Smooth muscle cell (in vitro differentiated cells): ENCODE data around the gene HK3. TPM values are rescaled to one million over a fixed set of nuclear protein-coding genes. Genes with fewer than 3 reads are reported as not detected.

ENCODE experiments used
- DNase-seq: peaks from one replicate; lab custom pipeline; 2025; ENCODE audit not compliant: unreplicated experiment; lab: John Stamatoyannopoulos, UW
- H2AFZ ChIP-seq: fragments of 200-600 bp; sonication (generic); 2 replicates; pipeline ENCODE4 v1.6.0; 2016; ENCODE audit warnings: antibody characterized with exemption, low read depth, mild to moderate bottlenecking
- H3F3A ChIP-seq: fragments of 200-600 bp; sonication (generic); 2 replicates; pipeline ENCODE4 v1.6.0; 2017; ENCODE audit warnings: antibody characterized with exemption, low read depth
- H3K27ac ChIP-seq: fragments of 200-600 bp; sonication (generic); 2 replicates; pipeline ENCODE4 v1.5.1; 2016; ENCODE audit warnings: low read depth, mild to moderate bottlenecking
- H3K27me3 ChIP-seq: fragments of 200-600 bp; sonication (generic); 2 replicates; pipeline ENCODE4 v1.6.1; 2016; ENCODE audit warnings: low read depth, mild to moderate bottlenecking
- H3K36me3 ChIP-seq: fragments of 200-600 bp; sonication (generic); 2 replicates; pipeline ENCODE4 v1.5.1; 2016; ENCODE audit warnings: low read depth
- H3K4me1 ChIP-seq: fragments of 200-600 bp; sonication (generic); 2 replicates; pipeline ENCODE4 v1.5.1; 2016; ENCODE audit warnings: low read depth
- H3K4me2 ChIP-seq: fragments of 200-600 bp; sonication (generic); 2 replicates; pipeline ENCODE4 v1.6.0; 2016; ENCODE audit warnings: mild to moderate bottlenecking
- H3K4me3 ChIP-seq: fragments of 200-600 bp; sonication (generic); 2 replicates; pipeline ENCODE4 v1.5.1; 2016; ENCODE audit warnings: mild to moderate bottlenecking
- H3K79me2 ChIP-seq: fragments of 200-600 bp; sonication (generic); 2 replicates; pipeline ENCODE4 v1.6.0; 2016; ENCODE audit warnings: low read depth, mild to moderate bottlenecking
- H3K9ac ChIP-seq: fragments of 200-600 bp; sonication (generic); 2 replicates; pipeline ENCODE4 v1.6.0; 2016; ENCODE audit warnings: low read depth
- H3K9me3 ChIP-seq: fragments of 200-600 bp; sonication (generic); replicated peaks from 2 replicates; pipeline ENCODE4 v1.5.1; 2016; ENCODE audit warnings: low read depth
- H4K20me1 ChIP-seq: fragments of 200-600 bp; sonication (generic); 2 replicates; pipeline ENCODE4 v1.6.0; 2016; ENCODE audit warnings: low read depth
- CTCF ChIP-seq: fragments of 200-600 bp; sonication (generic); IDR thresholded peaks from 2 replicates; pipeline ENCODE4 v1.5.1; 2017; ENCODE audit warnings: borderline replicate concordance, mild to moderate bottlenecking, antibody characterized with exemption; ENCODE audit not compliant: insufficient read depth, poor library complexity, severe bottlenecking
- WGBS: methylation state at CpG from one replicate; pipeline ENCODE4 v1.1.7; 2016; ENCODE audit warnings: low lambda C conversion rate; 5-methylcytosine and 5-hydroxymethylcytosine counted together
- polyA plus RNA-seq: library from polyadenylated mRNA; unstranded; fragments of >200 nt; fragmentation: Nextera tagmentation; extraction: Ambion mirVana; gene quantifications from 2 replicates; pipeline ENCODE4 v1.2.1, GENCODE V29; 2016
- total RNA-seq: library from RNA; depleted of rRNA; stranded (reverse); fragments of >200 nt; gene quantifications from 2 replicates; pipeline ENCODE4 v1.2.3, GENCODE V29; 2014

The HK3 gene
- total and polyA plus RNA-seq, 2 experiments from 2014 or later = not detected

GRCh38 chr5:176862330-176862995, 36.7 kb downstream of the HK3 start:
- H3F3A ChIP-seq = no peaks in the 10 kb centered on the region
- H2AFZ ChIP-seq = no peak overlapping the region
- H3K9ac ChIP-seq = no peak overlapping the region
- no peak overlapping the region for H3K4me2 ChIP-seq
- no peaks in the 10 kb centered on the region for H3K36me3 ChIP-seq
- H3K79me2 ChIP-seq = no peaks in the 10 kb centered on the region
- H4K20me1 ChIP-seq = no peaks in the 10 kb centered on the region
- 89% methylated on average over 24 of the region's 28 CpGs for WGBS
- no peak overlapping the region for H3K27ac ChIP-seq
- peaks cover 47% of the 10 kb centered on the region for H3K27me3 ChIP-seq
- no peak for TF ChIP-seq CTCF
- H3K4me3 ChIP-seq = no peak overlapping the region
- no peaks in the 10 kb centered on the region for H3K9me3 ChIP-seq
- H3K4me1 ChIP-seq = peaks cover 23% of the 10 kb centered on the region
- DNase-seq = no peak

GRCh38 chr5:176861276-176861675, 37.9 kb downstream of the HK3 start:
- Histone ChIP-seq H3K27ac (no peak overlapping the region), H3K79me2 (no peaks in the 10 kb centered on the region), H3K9me3 (no peaks in the 10 kb centered on the region), H4K20me1 (no peaks in the 10 kb centered on the region), H3K9ac (no peak overlapping the region), H3K36me3 (no peaks in the 10 kb centered on the region), H3K27me3 (peaks cover 38% of the 10 kb centered on the region), H3K4me3 (no peak overlapping the region), H2AFZ (no peak overlapping the region), H3K4me1 (peaks cover 16% of the 10 kb centered on the region), H3F3A (no peaks in the 10 kb centered on the region), H3K4me2 (no peak overlapping the region)
- 84% methylated on average over 11 of the region's 11 CpGs for WGBS
- no peak for DNase-seq
- no peak for TF ChIP-seq CTCF

GRCh38 chr5:176860381-176860780, 38.8 kb downstream of the HK3 start:
- Histone ChIP-seq H3K79me2 (no peaks in the 10 kb centered on the region), H3K4me1 (peaks cover 9% of the 10 kb centered on the region), H3K36me3 (no peaks in the 10 kb centered on the region), H3F3A (no peaks in the 10 kb centered on the region), H2AFZ (no peak overlapping the region), H3K9ac (no peak overlapping the region), H3K4me2 (no peak overlapping the region), H4K20me1 (no peaks in the 10 kb centered on the region), H3K4me3 (no peak overlapping the region), H3K9me3 (no peaks in the 10 kb centered on the region), H3K27me3 (peaks cover 30% of the 10 kb centered on the region), H3K27ac (no peak overlapping the region)
- no peak for DNase-seq
- 90% methylated on average over 11 of the region's 11 CpGs for WGBS
- TF ChIP-seq CTCF = no peak

GRCh38 chr5:176859916-176860315, 39.2 kb downstream of the HK3 start:
- Histone ChIP-seq H3K9ac (no peak overlapping the region), H4K20me1 (no peaks in the 10 kb centered on the region), H3K27ac (no peak overlapping the region), H3K4me2 (no peak overlapping the region), H3K79me2 (no peaks in the 10 kb centered on the region), H2AFZ (no peak overlapping the region), H3K4me1 (peaks cover 9% of the 10 kb centered on the region), H3K27me3 (peaks cover 32% of the 10 kb centered on the region), H3F3A (no peaks in the 10 kb centered on the region), H3K4me3 (no peak overlapping the region), H3K36me3 (no peaks in the 10 kb centered on the region), H3K9me3 (no peaks in the 10 kb centered on the region)
- TF ChIP-seq CTCF = no peak
- 74% methylated on average over 5 of the region's 10 CpGs for WGBS
- no peak for DNase-seq
